Measurements from ENCODE around the gene DNAJC5G.

GRCh38 chr2:27288610-27289009 is 13.4 kb downstream of the DNAJC5G start:
- TF ChIP-seq POLR2A (IDR thresholded peaks at IDR 0.05) (no peak), CTCF (IDR thresholded peaks at IDR 0.05 in 8 of 11, conservative IDR thresholded peaks at IDR 0.05 in 3 of 11) (no peak), POLR2AphosphoS5 (IDR thresholded peaks at IDR 0.05) (no peak)
